SK-N-SH (cell line): ENCODE results near the gene CIAO2B.
A peak's percentile ranks its signal among the peaks of the same experiment; 100 is the strongest.

Experiments
- EZH2phosphoT487 ChIP-seq: fragments of 200-600 bp; sonication (generic); IDR thresholded peaks from 2 replicates; pipeline ENCODE4 v1.6.1; 2017; ENCODE audit warnings: low read depth, mixed run types, mild to moderate bottlenecking, antibody characterized with exemption, moderate library complexity, borderline replicate concordance
- MXI1 ChIP-seq: IDR thresholded peaks from 2 replicates; pipeline ENCODE4 v1.6.1; 2012; ENCODE audit warnings: mild to moderate bottlenecking, low read depth, low read length, improper control_type of control experiment
- RCOR1 ChIP-seq: fragments of 150-350 bp; IDR thresholded peaks from 2 replicates; pipeline ENCODE4 v1.6.1; 2017; ENCODE audit warnings: antibody characterized with exemption, low read length
- SIN3A ChIP-seq: IDR thresholded peaks from 2 replicates; pipeline ENCODE4 v1.6.1; 2012; ENCODE audit warnings: low read depth, mild to moderate bottlenecking, low read length, moderate library complexity, borderline replicate concordance
- TCF12 ChIP-seq: IDR thresholded peaks from 2 replicates; pipeline ENCODE4 v1.4.0; 2012
- YY1 ChIP-seq: IDR thresholded peaks from 2 replicates; pipeline ENCODE4 v1.4.0; 2012; ENCODE audit warnings: low read depth, mild to moderate bottlenecking
- TF ChIP-seq, protein P1 (sequence below): fragments of 200-600 bp; sonication (generic); IDR thresholded peaks from 2 replicates; pipeline ENCODE4 v1.6.1; 2017; ENCODE audit warnings: antibody characterized with exemption, mild to moderate bottlenecking, moderate library complexity
- TF ChIP-seq, protein P2 (sequence below): IDR thresholded peaks from 2 replicates; pipeline ENCODE4 v1.4.0; 2012; ENCODE audit warnings: low read depth, borderline replicate concordance
- TF ChIP-seq, protein P3 (sequence below): fragments of 150-350 bp; IDR thresholded peaks from 2 replicates; pipeline ENCODE4 v1.6.1; 2017; ENCODE audit warnings: antibody characterized with exemption, low read length, low read depth, borderline replicate concordance
- TF ChIP-seq, protein P4 (sequence below): IDR thresholded peaks from 2 replicates; pipeline ENCODE4; 2012

DNA sequence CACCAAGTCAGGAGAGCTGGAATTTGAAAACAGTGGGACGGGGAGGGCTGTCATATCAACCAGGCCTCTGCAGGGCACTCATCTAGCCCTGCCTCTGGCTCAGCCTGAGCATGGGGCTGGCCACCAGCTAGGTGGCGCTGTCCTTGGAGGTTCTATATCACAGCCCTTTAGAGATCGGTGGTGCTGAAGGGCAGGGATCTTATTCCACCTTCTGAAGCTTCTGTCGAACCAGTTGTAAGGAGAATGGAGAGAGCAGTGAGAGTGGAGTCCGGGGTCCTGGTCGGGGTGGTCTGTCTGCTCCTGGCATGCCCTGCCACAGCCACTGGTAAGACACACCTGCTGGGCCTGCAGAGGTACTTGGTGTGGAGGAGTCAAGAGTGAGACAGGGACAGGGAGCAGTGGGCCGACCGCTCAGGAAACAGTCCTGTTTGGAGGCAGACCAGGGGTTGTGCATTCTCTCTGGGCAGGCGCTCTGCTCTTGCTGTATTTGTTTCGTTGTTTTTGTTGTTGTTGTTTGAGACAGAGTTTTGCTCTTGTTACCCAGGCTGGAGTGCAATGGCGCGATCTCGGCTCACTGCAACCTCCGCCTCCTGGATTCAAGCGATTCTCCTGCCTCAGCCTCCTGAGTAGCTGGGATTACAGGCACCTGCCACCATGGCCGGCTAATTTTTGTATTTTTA lies 27.0 kb upstream of the CIAO2B start, which contains the start of gene CES3:
- TF ChIP-seq, protein P1, sequence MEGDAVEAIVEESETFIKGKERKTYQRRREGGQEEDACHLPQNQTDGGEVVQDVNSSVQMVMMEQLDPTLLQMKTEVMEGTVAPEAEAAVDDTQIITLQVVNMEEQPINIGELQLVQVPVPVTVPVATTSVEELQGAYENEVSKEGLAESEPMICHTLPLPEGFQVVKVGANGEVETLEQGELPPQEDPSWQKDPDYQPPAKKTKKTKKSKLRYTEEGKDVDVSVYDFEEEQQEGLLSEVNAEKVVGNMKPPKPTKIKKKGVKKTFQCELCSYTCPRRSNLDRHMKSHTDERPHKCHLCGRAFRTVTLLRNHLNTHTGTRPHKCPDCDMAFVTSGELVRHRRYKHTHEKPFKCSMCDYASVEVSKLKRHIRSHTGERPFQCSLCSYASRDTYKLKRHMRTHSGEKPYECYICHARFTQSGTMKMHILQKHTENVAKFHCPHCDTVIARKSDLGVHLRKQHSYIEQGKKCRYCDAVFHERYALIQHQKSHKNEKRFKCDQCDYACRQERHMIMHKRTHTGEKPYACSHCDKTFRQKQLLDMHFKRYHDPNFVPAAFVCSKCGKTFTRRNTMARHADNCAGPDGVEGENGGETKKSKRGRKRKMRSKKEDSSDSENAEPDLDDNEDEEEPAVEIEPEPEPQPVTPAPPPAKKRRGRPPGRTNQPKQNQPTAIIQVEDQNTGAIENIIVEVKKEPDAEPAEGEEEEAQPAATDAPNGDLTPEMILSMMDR = peak; percentile 81
- TF ChIP-seq, protein P2, sequence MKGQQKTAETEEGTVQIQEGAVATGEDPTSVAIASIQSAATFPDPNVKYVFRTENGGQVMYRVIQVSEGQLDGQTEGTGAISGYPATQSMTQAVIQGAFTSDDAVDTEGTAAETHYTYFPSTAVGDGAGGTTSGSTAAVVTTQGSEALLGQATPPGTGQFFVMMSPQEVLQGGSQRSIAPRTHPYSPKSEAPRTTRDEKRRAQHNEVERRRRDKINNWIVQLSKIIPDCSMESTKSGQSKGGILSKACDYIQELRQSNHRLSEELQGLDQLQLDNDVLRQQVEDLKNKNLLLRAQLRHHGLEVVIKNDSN = no peak
- peak; percentile 46; the same call in 1 of the 2 replicates for TF ChIP-seq MXI1
- no peak for TF ChIP-seq SIN3A
- no peak for TF ChIP-seq RCOR1
- no peak for TF ChIP-seq YY1
- TF ChIP-seq TCF12 = no peak
- TF ChIP-seq, protein P3, sequence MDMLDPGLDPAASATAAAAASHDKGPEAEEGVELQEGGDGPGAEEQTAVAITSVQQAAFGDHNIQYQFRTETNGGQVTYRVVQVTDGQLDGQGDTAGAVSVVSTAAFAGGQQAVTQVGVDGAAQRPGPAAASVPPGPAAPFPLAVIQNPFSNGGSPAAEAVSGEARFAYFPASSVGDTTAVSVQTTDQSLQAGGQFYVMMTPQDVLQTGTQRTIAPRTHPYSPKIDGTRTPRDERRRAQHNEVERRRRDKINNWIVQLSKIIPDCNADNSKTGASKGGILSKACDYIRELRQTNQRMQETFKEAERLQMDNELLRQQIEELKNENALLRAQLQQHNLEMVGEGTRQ = no peak
- no peak for TF ChIP-seq EZH2phosphoT487
- TF ChIP-seq, protein P4, sequence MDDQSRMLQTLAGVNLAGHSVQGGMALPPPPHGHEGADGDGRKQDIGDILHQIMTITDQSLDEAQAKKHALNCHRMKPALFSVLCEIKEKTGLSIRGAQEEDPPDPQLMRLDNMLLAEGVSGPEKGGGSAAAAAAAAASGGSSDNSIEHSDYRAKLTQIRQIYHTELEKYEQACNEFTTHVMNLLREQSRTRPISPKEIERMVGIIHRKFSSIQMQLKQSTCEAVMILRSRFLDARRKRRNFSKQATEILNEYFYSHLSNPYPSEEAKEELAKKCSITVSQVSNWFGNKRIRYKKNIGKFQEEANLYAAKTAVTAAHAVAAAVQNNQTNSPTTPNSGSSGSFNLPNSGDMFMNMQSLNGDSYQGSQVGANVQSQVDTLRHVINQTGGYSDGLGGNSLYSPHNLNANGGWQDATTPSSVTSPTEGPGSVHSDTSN = no peak
